IMR-90 (cell line): ENCODE measurements around the gene TBC1D22A. TPM values are rescaled to one million over a fixed set of nuclear protein-coding genes. Genes with fewer than 3 reads are reported as not detected.

ENCODE experiments used
- ATAC-seq: fragments of 200-7000 bp; cut with Tn5 transposase; 2 replicates; pipeline ENCODE4 v1.9.1; 2020; ENCODE audit warnings: low read depth, mild to moderate bottlenecking, moderate library complexity
- BruUV-seq: library from RNA; stranded (reverse); fragments of 400-500 nt; replicated peaks from 2 replicates; lab custom pipeline; 2021; lab: Mats Ljungman, UMichigan
- CTCF ChIA-PET: fragments of 300-600 bp; formaldehyde crosslinking; extraction: SDS; loops from one replicate; lab custom pipeline; 2021; ENCODE audit warnings: antibody characterized with exemption; lab: Yijun Ruan, JAX
- POLR2A ChIA-PET: fragments of 300-600 bp; sonication (Branson Sonifier 250); formaldehyde crosslinking; loops from one replicate; lab custom pipeline; 2022; ENCODE audit warnings: antibody characterized with exemption; ENCODE audit not compliant: unreplicated experiment; lab: Charles Lee
- DNase-seq: peaks from one replicate; pipeline ENCODE4 v3.0.0; 2013
- H2AFZ ChIP-seq: replicated peaks from 2 replicates; pipeline ENCODE3; 2013; ENCODE audit warnings: low read length, mild to moderate bottlenecking; ENCODE audit not compliant: poor library complexity
- H2AK5ac ChIP-seq: 2 replicates; pipeline ENCODE4 v1.6.1; 2013; ENCODE audit warnings: low read depth, low read length, inconsistent platforms
- H2AK9ac ChIP-seq: replicated peaks from 2 replicates; pipeline ENCODE3; 2013; ENCODE audit warnings: mild to moderate bottlenecking, low read depth, low read length, moderate library complexity; ENCODE audit not compliant: poor library complexity
- H2BK120ac ChIP-seq: 2 replicates; pipeline ENCODE4 v1.6.1; 2013; ENCODE audit warnings: low read depth, low read length, inconsistent platforms
- H2BK15ac ChIP-seq: 3 replicates; pipeline ENCODE4 v1.6.1; 2013; ENCODE audit warnings: low read depth, low read length, inconsistent platforms
- H2BK20ac ChIP-seq: 2 replicates; pipeline ENCODE4 v1.6.1; 2013; ENCODE audit warnings: low read depth, mild to moderate bottlenecking, inconsistent platforms, low read length, moderate library complexity
- H2BK5ac ChIP-seq: 2 replicates; pipeline ENCODE4 v1.6.1; 2013; ENCODE audit warnings: mild to moderate bottlenecking, low read depth, low read length, inconsistent platforms; ENCODE audit not compliant: poor library complexity, severe bottlenecking
- H3K14ac ChIP-seq: replicated peaks from 2 replicates; pipeline ENCODE4 v1.6.1; 2013; ENCODE audit warnings: low read depth, low read length, inconsistent platforms
- H3K18ac ChIP-seq: 2 replicates; pipeline ENCODE4 v1.6.1; 2013; ENCODE audit warnings: low read depth, low read length, control low read depth
- H3K23ac ChIP-seq: 2 replicates; pipeline ENCODE4 v1.6.1; 2013; ENCODE audit warnings: low read depth, low read length, inconsistent platforms
- H3K27ac ChIP-seq: 2 replicates; pipeline ENCODE4 v1.5.1; 2013; ENCODE audit warnings: mild to moderate bottlenecking, control low read depth, low read length; ENCODE audit not compliant: insufficient read depth
- H3K27me3 ChIP-seq: 2 replicates; pipeline ENCODE4 v1.6.1; 2013; ENCODE audit warnings: low read length; ENCODE audit not compliant: control insufficient read depth, insufficient read depth
- H3K36me3 ChIP-seq: 2 replicates; pipeline ENCODE4 v1.6.1; 2013; ENCODE audit warnings: low read length, mixed read lengths; ENCODE audit not compliant: control insufficient read depth, insufficient read depth
- H3K4ac ChIP-seq: 2 replicates; pipeline ENCODE4 v1.6.1; 2013; ENCODE audit warnings: low read depth, low read length, inconsistent platforms
- H3K4me1 ChIP-seq: 2 replicates; pipeline ENCODE4 v1.6.1; 2013; ENCODE audit warnings: low read length, mixed read lengths; ENCODE audit not compliant: control insufficient read depth, insufficient read depth
- H3K4me2 ChIP-seq: 2 replicates; pipeline ENCODE4 v1.6.1; 2013; ENCODE audit warnings: low read depth, mild to moderate bottlenecking, control low read depth, low read length, moderate library complexity
- H3K4me3 ChIP-seq: 2 replicates; pipeline ENCODE4 v1.5.1; 2013; ENCODE audit warnings: low read depth, mild to moderate bottlenecking, control low read depth, low read length, moderate library complexity; ENCODE audit not compliant: insufficient read depth
- H3K56ac ChIP-seq: 2 replicates; pipeline ENCODE4 v1.6.1; 2013; ENCODE audit warnings: low read length, inconsistent platforms; ENCODE audit not compliant: insufficient read depth; ENCODE audit errors: extremely low read depth
- H3K79me1 ChIP-seq, 2 experiments: 2 replicates each; pipeline ENCODE4 v1.6.1; 2013; ENCODE audit warnings: low read length in 2 of 2, inconsistent platforms in 1 of 2, low read depth in 1 of 2
- H3K9ac ChIP-seq: 2 replicates; pipeline ENCODE4 v1.6.1; 2013; ENCODE audit warnings: low read depth, low read length, control low read depth
- H3K9me1 ChIP-seq: 2 replicates; pipeline ENCODE4 v1.6.1; 2013; ENCODE audit warnings: low read length, inconsistent platforms; ENCODE audit not compliant: insufficient read depth
- H3K9me3 ChIP-seq: 2 replicates; pipeline ENCODE4 v1.6.1; 2013; ENCODE audit warnings: low read length; ENCODE audit not compliant: control insufficient read depth, insufficient read depth
- H4K20me1 ChIP-seq: 2 replicates; pipeline ENCODE4 v1.6.1; 2013; ENCODE audit warnings: low read length, inconsistent platforms; ENCODE audit not compliant: insufficient read depth
- H4K5ac ChIP-seq: 2 replicates; pipeline ENCODE4 v1.6.1; 2013; ENCODE audit warnings: mild to moderate bottlenecking, low read depth, low read length, control low read depth
- H4K8ac ChIP-seq, 2 experiments: 2 replicates each; pipeline ENCODE4 v1.6.1; 2013; ENCODE audit warnings: low read depth in 2 of 2, low read length in 2 of 2, control low read depth in 1 of 2, inconsistent platforms in 1 of 2
- H4K91ac ChIP-seq: 2 replicates; pipeline ENCODE4 v1.6.1; 2013; ENCODE audit warnings: low read depth, low read length, inconsistent platforms; ENCODE audit not compliant: insufficient read depth
- BHLHE40 ChIP-seq: fragments of 150-350 bp; IDR thresholded peaks from 2 replicates; pipeline ENCODE4 v1.6.1; 2016; ENCODE audit warnings: mild to moderate bottlenecking, low read depth, low read length
- CEBPB ChIP-seq: IDR thresholded peaks from 2 replicates; pipeline ENCODE4 v1.6.1; 2012; ENCODE audit warnings: low read depth, low read length, improper control_type of control experiment
- CHD1 ChIP-seq: IDR thresholded peaks from 2 replicates; pipeline ENCODE4 v1.6.1; 2012; ENCODE audit warnings: low read depth, low read length, improper control_type of control experiment
- CTCF ChIP-seq: conservative IDR thresholded peaks from 2 replicates; pipeline ENCODE4 v1.5.1; 2012; ENCODE audit warnings: mild to moderate bottlenecking, low read depth, low read length, improper control_type of control experiment
- ELK1 ChIP-seq: fragments of 150-350 bp; IDR thresholded peaks from 2 replicates; pipeline ENCODE4 v1.6.1; 2016; ENCODE audit warnings: low read depth, mild to moderate bottlenecking, low read length, moderate library complexity, borderline replicate concordance
- FOS ChIP-seq: fragments of 150-350 bp; IDR thresholded peaks from 2 replicates; pipeline ENCODE4 v1.6.1; 2016; ENCODE audit warnings: low read depth, low read length
- MAFK ChIP-seq: IDR thresholded peaks from 2 replicates; pipeline ENCODE4 v1.6.1; 2012; ENCODE audit warnings: low read depth, low read length, improper control_type of control experiment
- MAZ ChIP-seq: IDR thresholded peaks from 2 replicates; pipeline ENCODE4 v1.6.1; 2012; ENCODE audit warnings: low read depth, mild to moderate bottlenecking, low read length, improper control_type of control experiment, moderate library complexity, borderline replicate concordance
- MXI1 ChIP-seq: IDR thresholded peaks from 2 replicates; pipeline ENCODE4 v1.6.1; 2012; ENCODE audit warnings: low read depth, mild to moderate bottlenecking, low read length, moderate library complexity, borderline replicate concordance
- POLR2A ChIP-seq: IDR thresholded peaks from 2 replicates; pipeline ENCODE4 v1.6.1; 2012; ENCODE audit warnings: mild to moderate bottlenecking, low read depth, low read length
- RAD21 ChIP-seq: IDR thresholded peaks from 2 replicates; pipeline ENCODE4 v1.6.1; 2012; ENCODE audit warnings: low read length, improper control_type of control experiment
- RCOR1 ChIP-seq: IDR thresholded peaks from 2 replicates; pipeline ENCODE4 v1.6.1; 2012; ENCODE audit warnings: mild to moderate bottlenecking, low read length, improper control_type of control experiment; ENCODE audit not compliant: insufficient replicate concordance
- RFX5 ChIP-seq: IDR thresholded peaks from 2 replicates; pipeline ENCODE4 v1.8.0; 2012; ENCODE audit warnings: low read depth, mild to moderate bottlenecking, low read length, moderate library complexity
- SMC3 ChIP-seq: fragments of 150-350 bp; IDR thresholded peaks from 2 replicates; pipeline ENCODE4 v1.6.1; 2016; ENCODE audit warnings: low read depth, mild to moderate bottlenecking, antibody characterized with exemption, low read length, moderate library complexity
- USF2 ChIP-seq: fragments of 150-350 bp; IDR thresholded peaks from 2 replicates; pipeline ENCODE4 v1.6.1; 2017; ENCODE audit warnings: mild to moderate bottlenecking, antibody characterized with exemption, low read length, low read depth
- WGBS, 2 experiments: methylation state at CpG; one replicate each; pipeline versions ENCODE4 v1.1.5 to v1.1.7; 2013; ENCODE audit warnings: missing lambda C conversion rate in 2 of 2; ENCODE audit not compliant: insufficient read length in 1 of 2; ENCODE audit errors: extremely low coverage in 2 of 2; 5-methylcytosine and 5-hydroxymethylcytosine counted together
- dilution Hi-C: fragments of 300-500 bp; cut with HindIII; formaldehyde crosslinking; loops from one replicate; pipeline ENCODE4 v1.14.3; 2018; ENCODE audit warnings: low sequenced_read_pairs; ENCODE audit not compliant: unreplicated experiment
- in situ Hi-C: fragments of 300-500 bp; cut with MboI; formaldehyde crosslinking; loops from 3 replicates; pipeline ENCODE4 v1.14.3; 2019; ENCODE audit warnings: low sequenced_read_pairs, inconsistent platforms, mixed read lengths
- intact Hi-C: fragments of 100-400 bp; cut with micrococcal nuclease; formaldehyde crosslinking; loops from 2 replicates; pipeline ENCODE4 v1.10.0; 2022
- polyA plus RNA-seq, 3 experiments: library from polyadenylated mRNA; depleted of rRNA; stranded (reverse); fragments of >200 nt; gene quantifications; 2 replicates each; pipeline ENCODE4 v1.2.3, GENCODE V29; 2012; ENCODE audit warnings: low replicate concordance in 1 of 3
- total RNA-seq: library from RNA; depleted of rRNA; stranded (reverse); fragments of >200 nt; gene quantifications from 2 replicates; pipeline ENCODE4 v1.2.3, GENCODE V29; 2012

TBC1D22A gene
- total and polyA plus RNA-seq, 2 of the 4 experiments (the other 2 are of a cell fraction): 9.0 to 16.7 TPM

GRCh38 chr22:46961591-46962295 lies 199.3 kb downstream of the TBC1D22A start:
- dilution Hi-C loops: no loop called here
- DNase-seq: no peak
- in situ Hi-C loops: no loop called here
- TF ChIP-seq SMC3 (no peak), MXI1 (no peak), MAFK (no peak), CEBPB (no peak), CHD1 (no peak), CTCF (no peak), RAD21 (no peak), RFX5 (no peak), USF2 (no peak), FOS (no peak), ELK1 (no peak), POLR2A (no peak), MAZ (no peak), RCOR1 (no peak), BHLHE40 (no peak)

More at GRCh38 chr22:46961591-46962295, 199.3 kb downstream of the TBC1D22A start:
- ATAC-seq: no peak
- H3K27ac ChIP-seq: no peak overlapping the region
- H2AK5ac ChIP-seq: no peak overlapping the region
- H3K4me2 ChIP-seq: no peak overlapping the region
- no peaks in the 10 kb centered on the region for H3K9me3 ChIP-seq
- H4K91ac ChIP-seq: no peak overlapping the region
- no peaks in the 10 kb centered on the region for H3K27me3 ChIP-seq
- no peak overlapping the region for H4K5ac ChIP-seq
- ChIA-PET POLR2A (no interaction called here), CTCF (interaction anchor here (0.6 kb wide), 1 partner anchor 40 kb away, joined by 3 read pairs; no protein-coding TSS in a partner anchor)
- H4K8ac ChIP-seq: no peak overlapping the region
- H2BK120ac ChIP-seq: no peak overlapping the region
- H2BK15ac ChIP-seq: no peak overlapping the region
- no peak overlapping the region for H2BK20ac ChIP-seq
- peaks cover 12 to 16% of the 10 kb centered on the region in 2 experiments; a peak in 3 of 4 replicates for H3K79me1 ChIP-seq
- H2AFZ ChIP-seq: no peak overlapping the region
- no peak overlapping the region for H3K14ac ChIP-seq
- H3K18ac ChIP-seq: no peak overlapping the region
- H3K4ac ChIP-seq: no peak overlapping the region
- H4K20me1 ChIP-seq: peaks cover 7% of the 10 kb centered on the region; the same call in 1 of the 2 replicates
- WGBS, 2 experiments: 87% methylated on average over 12 of the region's 17 CpGs; no CpG with 5 or more reads in 1 of the 2 experiments
- H2BK5ac ChIP-seq: no peak overlapping the region
- intact Hi-C loops: loop anchor here (10.0 kb wide), 1 partner anchor 167 kb away; no protein-coding TSS in a partner anchor
- H3K9me1 ChIP-seq: no peaks in the 10 kb centered on the region; the same call in 1 of the 2 replicates
- H3K36me3 ChIP-seq: no peaks in the 10 kb centered on the region
- H2AK9ac ChIP-seq: no peak overlapping the region
- H3K56ac ChIP-seq: no peak overlapping the region
- no TSS peak for BruUV-seq
- H3K4me3 ChIP-seq: no peak overlapping the region
- H3K9ac ChIP-seq: no peak overlapping the region
- no peak overlapping the region for H3K23ac ChIP-seq
- no peaks in the 10 kb centered on the region for H3K4me1 ChIP-seq
